Heart left ventricle (tissue), 16 donors: ENCODE results near the gene SNRNP35. TPM values are rescaled to one million over a fixed set of nuclear protein-coding genes. Genes with fewer than 3 reads are reported as not detected.
"Not testable (repeated sequence)": the region's sequence is repeated elsewhere in the genome, so short reads cannot be mapped to it uniquely, and the experiment has no call there.

Experiments
- ATAC-seq, 4 donors: fragments of 200-7000 bp; cut with Tn5 transposase; one replicate each; pipeline ENCODE4 v1.9.1; 2020 to 2022; ENCODE audit warnings: moderate library complexity in 4 of 4, mild to moderate bottlenecking in 3 of 4, moderate number of reproducible peaks in 1 of 4
- DNase-seq, 5 donors: peaks; one replicate each; pipeline ENCODE4 v3.0.0-alpha.2; 2020
- H3K27ac ChIP-seq, 12 donors: fragments of 200-600 bp; sonication (generic) in 4 of 12; one replicate each; pipeline versions ENCODE4 v1.5.0 to v1.8.0; 2016 to 2022; ENCODE audit warnings: mild to moderate bottlenecking in 2 of 12
- H3K27me3 ChIP-seq, 9 donors: fragments of 200-600 bp; sonication (generic) in 2 of 9; one replicate each; pipeline versions ENCODE4 v1.5.1 to v1.8.0; 2016 to 2022; ENCODE audit warnings: mild to moderate bottlenecking in 3 of 9
- H3K36me3 ChIP-seq, 9 donors: fragments of 200-600 bp; sonication (generic) in 2 of 9; one replicate each; pipeline versions ENCODE4 v1.5.0 to v1.8.0; 2018 to 2022; ENCODE audit warnings: mild to moderate bottlenecking in 2 of 9
- H3K4me1 ChIP-seq, 12 donors: fragments of 200-600 bp; sonication (generic) in 4 of 12; one replicate each; pipeline versions ENCODE4 v1.5.0 to v1.8.0; 2016 to 2022; ENCODE audit warnings: mild to moderate bottlenecking in 3 of 12
- H3K4me3 ChIP-seq, 12 donors: fragments of 200-600 bp; sonication (generic) in 4 of 12; one replicate each; pipeline versions ENCODE4 v1.5.0 to v1.8.0; 2017 to 2022; ENCODE audit warnings: mild to moderate bottlenecking in 9 of 12, moderate library complexity in 4 of 12
- H3K9me3 ChIP-seq, 12 donors: fragments of 200-600 bp; sonication (generic) in 4 of 12; one replicate each; pipeline versions ENCODE4 v1.5.0 to v1.8.0; 2016 to 2022; ENCODE audit warnings: mild to moderate bottlenecking in 1 of 12
- POLR2A ChIP-seq, 2 donors: fragments of 450-650 bp; IDR thresholded peaks; one replicate each; pipeline ENCODE4 v1.6.1; 2017; ENCODE audit warnings: antibody characterized with exemption in 2 of 2, mild to moderate bottlenecking in 2 of 2, moderate library complexity in 2 of 2
- WGBS, 4 donors: extraction: QIAGEN DNeasy Blood & Tissue Kit in 2 of 4; methylation state at CpG; one replicate each; pipeline versions ENCODE4 v1.1.5 to v1.1.7; 2013 to 2018; 5-methylcytosine and 5-hydroxymethylcytosine counted together
- intact Hi-C, 10 donors: fragments of 100-400 bp; cut with DNase I; formaldehyde crosslinking; loops; one replicate each; pipeline versions ENCODE4 v1.11.1 to v1.14.2; 2022
- long read RNA-seq, 3 donors: library from polyadenylated mRNA; unstranded; transcript quantifications; one replicate each; pipeline ENCODE4 v2.0.0, GENCODE V29; 2020 to 2021
- polyA plus RNA-seq, 2 donors: library from polyadenylated mRNA; stranded (reverse); fragments of 200-250 nt; gene quantifications; one replicate each; pipeline ENCODE4 v1.2.3, GENCODE V29; 2013
- total RNA-seq, 9 donors: library from RNA; depleted of rRNA in 2 of 9; stranded (reverse); fragments of >200 nt in 2 of 9; fragmentation: NEBNext Ultra II Directional in 3 of 9; extraction: Animal tissue kit (Norgen Biotek cat#: 25700) in 3 of 9; gene quantifications; one replicate each; pipeline versions ENCODE4 v1.1.0 to v1.2.4, GENCODE V29; 2016 to 2023
- TF ChIP-seq, protein P1 (sequence below), 12 donors: fragments of 200-600 bp; sonication (generic) in 4 of 12; IDR thresholded peaks; one replicate each; pipeline versions ENCODE4 v1.5.0 to v1.8.0; 2018 to 2022; ENCODE audit warnings: antibody characterized with exemption in 12 of 12, mild to moderate bottlenecking in 5 of 12
- donor health status: ischemic (EF 13 %, LVEDD 7.1; RV severe dilation, severe dysfunction).
- donor health status: healthy with polysubstance abuse.
- donor health status: DM: no; HTN: yes; CAD: no.
- donor health status: DM: no; HTN: no; CAD: no.
- donor health status: ischemic (EF 25% LVEDD 6.9; RV normal size, moderate dysfunction).
- donor health status: ischemic (EF 25% LVEDD 5.7; RV mildly dilated, moderate dysfunction).
- donor health status: healthy.
- donor health status: DM: yes; HTN: yes; CAD: no.
- donor health status: ischemic (EF 35%, LVEDD 5.7; RV mildly dilated, moderate dysfunction).
- donor health status: nonischemic (EF 11% LVEDD 7.7; RV severe dilation, severe dysfunction).
- donor health status: DM: yes; HTN: yes; CAD: no.
- donor health status: PGD.
- donor health status: ischemic (EF 29% LVEDD 5.4; RV normal size, mild dysfunction).
- donor health status: nonischemic (EF 23%, LVEDD 6.1; RV moderate dilation, normal function).

SNRNP35 gene, protein sequence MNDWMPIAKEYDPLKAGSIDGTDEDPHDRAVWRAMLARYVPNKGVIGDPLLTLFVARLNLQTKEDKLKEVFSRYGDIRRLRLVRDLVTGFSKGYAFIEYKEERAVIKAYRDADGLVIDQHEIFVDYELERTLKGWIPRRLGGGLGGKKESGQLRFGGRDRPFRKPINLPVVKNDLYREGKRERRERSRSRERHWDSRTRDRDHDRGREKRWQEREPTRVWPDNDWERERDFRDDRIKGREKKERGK
- total RNA-seq (10 to 100 TPM; 18.5 to 27.4 (median 20.0) TPM), polyA plus RNA-seq (10 to 100 TPM; 26.2 to 72.8 TPM)
- long read RNA-seq, donor 1, transcript SNRNP35-203 (2 exons, 1,975 nt), result major isoform, 20 of 31 reads
- long read RNA-seq, donor 1, partial matches to known transcripts, result 0 of 31 reads
- long read RNA-seq, donor 1, other reads (novel, unspliced or antisense), result 11 of 31 reads
- long read RNA-seq, donor 2, transcript SNRNP35-203 (2 exons, 1,975 nt), result major isoform, 40 of 53 reads
- long read RNA-seq, donor 2, partial matches to known transcripts, result 2 of 53 reads
- long read RNA-seq, donor 2, other reads (novel, unspliced or antisense), result 9 of 53 reads
- long read RNA-seq, donor 3, transcript SNRNP35-203 (2 exons, 1,975 nt), result major isoform, 22 of 37 reads
- long read RNA-seq, donor 3, partial matches to known transcripts, result 7 of 37 reads
- long read RNA-seq, donor 3, other reads (novel, unspliced or antisense), result 6 of 37 reads

DNA sequence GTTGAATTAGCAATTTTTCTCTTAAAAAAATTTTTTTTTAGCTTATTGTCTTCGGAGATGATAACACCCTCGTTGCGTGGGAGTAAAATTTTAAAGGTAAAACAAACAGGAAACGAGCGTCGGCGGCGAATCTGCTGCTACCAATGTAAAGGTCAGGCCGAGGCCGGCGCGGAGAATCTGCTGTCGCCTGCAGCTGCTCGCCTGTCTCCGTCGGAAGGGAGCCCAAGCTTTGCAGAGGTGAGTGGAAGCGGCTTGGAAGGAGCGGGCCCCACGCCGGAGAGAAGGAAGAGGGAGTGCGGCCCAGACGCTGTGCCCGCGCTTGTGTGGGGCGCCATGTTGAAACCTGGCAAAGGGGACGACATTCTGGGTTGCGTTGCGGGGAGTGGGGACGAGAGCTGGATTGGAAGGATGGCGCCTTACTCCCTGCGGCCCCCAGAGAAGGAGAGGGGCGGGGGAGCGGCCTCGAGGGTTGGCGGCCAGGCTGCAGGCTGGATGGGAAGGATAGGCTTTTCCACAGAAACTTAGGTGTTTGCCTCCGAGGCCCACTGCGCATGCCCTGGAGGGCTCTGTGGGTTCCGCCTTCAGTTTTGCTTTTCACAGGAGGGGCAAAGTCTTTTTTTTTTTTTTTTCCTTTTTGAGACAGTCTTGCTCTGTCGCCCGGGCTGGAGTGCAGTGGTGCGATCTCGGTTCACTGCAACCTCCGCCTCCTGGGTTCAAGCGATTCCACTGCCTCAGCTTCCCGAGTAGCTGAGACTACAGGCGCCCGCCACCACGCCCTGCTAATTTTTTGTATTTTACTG is at the start of gene SNRNP35:
TSS of gene SNRNP35 (plus strand) at position 160 of the 800 bp plus-strand sequence. CDS start 7,402 bp downstream, outside the sequence.
- intact Hi-C loops, result loop anchor here in 5 of 10 donors (2.0 to 10.0 kb wide), 4 partner anchors 21 to 124 kb away; partner anchors contain the start of genes TMED2 (in 4 of the 5), KMT5A (in 1 of the 5) and RILPL2 (in 1 of the 5)
- DNase-seq (peak; percentile 81 to 91 (median 84)), ATAC-seq (peak; percentile 85 to 91 (median 90))
- Histone ChIP-seq H3K36me3 (peaks cover 0 to 11% (median 3%) of the 10 kb centered on the region in 9 donors), H3K4me3 (peak within 1 kb of the TSS; percentile 63 to 93 (median 79)), H3K27me3 (no peaks in the 10 kb centered on the region), H3K4me1 (peaks cover 0 to 25% (median 12%) of the 10 kb centered on the region in 12 donors), H3K27ac (peak within 1 kb of the TSS; percentile 94 to 99 (median 98)), H3K9me3 (no peaks in the 10 kb centered on the region)
- 0 to 1% (median 1%) methylated on average over 47 to 48 of the region's 48 CpGs for WGBS, 4 donors
- TF ChIP-seq, protein P1, sequence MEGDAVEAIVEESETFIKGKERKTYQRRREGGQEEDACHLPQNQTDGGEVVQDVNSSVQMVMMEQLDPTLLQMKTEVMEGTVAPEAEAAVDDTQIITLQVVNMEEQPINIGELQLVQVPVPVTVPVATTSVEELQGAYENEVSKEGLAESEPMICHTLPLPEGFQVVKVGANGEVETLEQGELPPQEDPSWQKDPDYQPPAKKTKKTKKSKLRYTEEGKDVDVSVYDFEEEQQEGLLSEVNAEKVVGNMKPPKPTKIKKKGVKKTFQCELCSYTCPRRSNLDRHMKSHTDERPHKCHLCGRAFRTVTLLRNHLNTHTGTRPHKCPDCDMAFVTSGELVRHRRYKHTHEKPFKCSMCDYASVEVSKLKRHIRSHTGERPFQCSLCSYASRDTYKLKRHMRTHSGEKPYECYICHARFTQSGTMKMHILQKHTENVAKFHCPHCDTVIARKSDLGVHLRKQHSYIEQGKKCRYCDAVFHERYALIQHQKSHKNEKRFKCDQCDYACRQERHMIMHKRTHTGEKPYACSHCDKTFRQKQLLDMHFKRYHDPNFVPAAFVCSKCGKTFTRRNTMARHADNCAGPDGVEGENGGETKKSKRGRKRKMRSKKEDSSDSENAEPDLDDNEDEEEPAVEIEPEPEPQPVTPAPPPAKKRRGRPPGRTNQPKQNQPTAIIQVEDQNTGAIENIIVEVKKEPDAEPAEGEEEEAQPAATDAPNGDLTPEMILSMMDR (IDR thresholded peaks at IDR 0.05), result peak in 1 of 12 donors; percentile 4
- peak in 1 of 2 donors; percentile 43 for TF ChIP-seq POLR2A (IDR thresholded peaks at IDR 0.05)

DNA sequence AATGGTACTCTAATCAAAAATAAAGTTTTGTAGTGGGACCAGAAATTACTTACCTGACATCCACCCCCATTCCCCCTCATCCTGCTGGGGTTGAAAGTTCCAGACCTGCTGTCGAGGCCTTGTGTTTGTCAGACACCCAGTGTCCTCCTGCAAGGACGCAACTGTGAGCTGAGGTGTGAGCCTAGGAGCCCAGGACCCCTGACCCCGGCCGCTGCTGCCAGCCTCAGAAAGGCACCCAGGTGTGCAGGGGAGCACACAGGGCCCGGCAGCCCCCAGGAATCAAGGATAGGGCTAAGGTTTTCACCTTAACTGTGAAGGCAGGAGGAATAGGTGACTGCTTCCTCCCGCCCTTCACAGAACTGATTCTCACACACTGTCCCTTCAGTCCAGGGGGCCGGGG is 49.3 kb upstream of the SNRNP35 start:
- H3K27ac ChIP-seq, intact Hi-C loops, H3K27me3 ChIP-seq, H3K4me3 ChIP-seq, DNase-seq, H3K9me3 ChIP-seq: not testable (repeated sequence)
- Histone ChIP-seq H3K36me3 (peaks cover 5 to 71% (median 57%) of the 10 kb centered on the region in 9 donors), H3K4me1 (peaks cover 0 to 14% (median 3%) of the 10 kb centered on the region in 12 donors)
- WGBS, 4 donors, result 94 to 100% (median 96%) methylated on average over 2 to 7 of the region's 7 CpGs
- ATAC-seq, result peak in 1 of 4 donors; percentile 13

DNA sequence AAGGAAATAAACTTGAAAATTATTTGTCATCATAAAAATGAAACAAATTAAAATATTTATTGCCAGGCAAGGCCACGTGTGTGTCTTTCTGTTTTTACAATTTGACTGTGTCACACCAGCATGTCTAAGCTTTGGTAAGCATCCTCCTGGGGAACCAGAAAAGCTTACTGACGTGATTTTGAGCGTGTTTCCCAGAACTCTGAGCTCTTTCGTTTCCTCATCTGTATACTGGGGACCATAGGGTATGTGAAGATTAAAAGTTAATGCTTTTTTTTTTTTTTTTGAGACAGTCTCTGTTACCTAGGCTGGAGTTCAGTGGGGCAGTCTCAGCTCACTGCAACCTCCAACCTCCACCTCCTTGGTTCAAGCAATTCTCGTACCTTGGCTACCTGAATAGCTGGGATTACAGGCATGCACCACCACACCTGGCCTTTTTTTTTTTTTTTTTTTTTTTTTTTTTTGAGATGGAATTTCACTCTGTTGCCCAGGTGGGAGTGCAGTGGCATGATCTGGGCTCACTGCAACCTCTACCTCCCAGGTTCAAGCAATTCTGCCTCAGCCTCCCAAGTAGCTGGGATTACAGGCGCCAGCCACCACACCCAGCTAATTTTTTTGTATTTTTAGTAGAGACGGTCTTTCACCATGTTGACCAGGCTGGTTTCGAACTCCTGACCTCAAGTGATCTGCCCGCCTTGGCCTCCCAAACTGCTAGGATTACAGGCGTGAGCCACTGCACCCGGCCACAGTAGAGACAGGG is 48.5 kb upstream of the SNRNP35 start:
- WGBS, 4 donors, result 89 to 91% (median 91%) methylated on average over 11 of the region's 11 CpGs
- DNase-seq, H3K27ac ChIP-seq, H3K27me3 ChIP-seq, intact Hi-C loops, H3K9me3 ChIP-seq, H3K4me3 ChIP-seq, ATAC-seq: not testable (repeated sequence)
- peaks cover 4 to 62% (median 49%) of the 10 kb centered on the region in 9 donors for H3K36me3 ChIP-seq
- peaks cover 0 to 14% (median 3%) of the 10 kb centered on the region in 12 donors for H3K4me1 ChIP-seq

DNA sequence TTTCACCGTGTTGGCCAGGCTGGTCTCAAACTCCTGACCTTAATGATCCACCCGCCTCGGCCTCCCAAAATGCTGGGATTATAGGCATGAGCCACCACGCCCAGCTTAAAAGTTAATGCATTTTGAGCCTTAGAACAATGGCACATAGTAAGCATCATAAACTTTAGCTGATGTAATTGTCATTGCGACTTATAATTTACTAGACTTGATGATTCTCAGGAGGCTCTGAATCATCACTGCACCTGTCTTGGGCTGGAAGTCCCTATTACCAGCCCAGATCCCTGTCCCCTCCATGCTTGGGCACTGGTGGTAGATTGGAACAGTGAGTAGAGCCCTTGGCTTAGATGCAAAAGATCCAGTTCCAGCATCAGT is 47.9 kb upstream of the SNRNP35 start:
- peaks cover 0 to 11% (median 3%) of the 10 kb centered on the region in 12 donors for H3K4me1 ChIP-seq
- H3K9me3 ChIP-seq, result no peaks in the 10 kb centered on the region
- WGBS, 4 donors, result 91 to 97% (median 94%) methylated on average over 4 to 5 of the region's 5 CpGs
- H3K4me3 ChIP-seq, result no peak overlapping the region
- no peak for ATAC-seq
- H3K27ac ChIP-seq, result no peak overlapping the region
- intact Hi-C loops, result no loop called here
- H3K36me3 ChIP-seq, result peaks cover 3 to 62% (median 48%) of the 10 kb centered on the region in 9 donors
- TF ChIP-seq, protein P1 (IDR thresholded peaks at IDR 0.05), result no peak
- no peak for TF ChIP-seq POLR2A (IDR thresholded peaks at IDR 0.05)
- no peaks in the 10 kb centered on the region for H3K27me3 ChIP-seq
- no peak for DNase-seq
